ENCODE measurements around the gene ATP2B2.

- no peak for TF ChIP-seq YY1 (IDR thresholded peaks at IDR 0.05; ENCODE audit: insufficient read depth, insufficient read length)
- TF ChIP-seq ZNF274 (IDR thresholded peaks at IDR 0.05; ENCODE audit: low read depth, low read length), result no peak
- TF ChIP-seq SUZ12 (IDR thresholded peaks at IDR 0.05; ENCODE audit: extremely low read depth, insufficient read depth, insufficient read length), result no peak
Measured at GRCh38 chr3:10336761-10337160, 168.6 kb downstream of the ATP2B2 start.
